A172 (cell line): ENCODE data around the gene PSENEN. TPM values are rescaled to one million over a fixed set of nuclear protein-coding genes. Genes with fewer than 3 reads are reported as not detected.
"Not testable (repeated sequence)": the region's sequence is repeated elsewhere in the genome, so short reads cannot be mapped to it uniquely, and the experiment has no call there.

Source experiments
- DNase-seq: peaks from one replicate; pipeline ENCODE4 v3.0.0-alpha.2; 2015; ENCODE audit warnings: low spot score
- total RNA-seq: library from RNA; depleted of rRNA; stranded (reverse); fragments of >200 nt; shearing (Covaris generic); gene quantifications from 2 replicates; pipeline ENCODE4 v1.2.3, GENCODE V29; 2014; rRNA removed

The PSENEN gene
- total RNA-seq, 1 experiment from 2014 or later = 37.1 TPM

- no peak for DNase-seq
These were observed 42.9 kb downstream of the PSENEN start for GRCh38 chr19:35788205-35788960.

- no peak for DNase-seq
These were observed 43.9 kb downstream of the PSENEN start for GRCh38 chr19:35789195-35789977.

GRCh38 chr19:35789978-35790944 is 44.8 kb downstream of the PSENEN start:
- DNase-seq = no peak

GRCh38 chr19:35790981-35791813 is 45.7 kb downstream of the PSENEN start:
- no peak for DNase-seq

- DNase-seq = no peak
These were observed 46.4 kb downstream of the PSENEN start for GRCh38 chr19:35791814-35792279.

- DNase-seq = no peak
These were observed 46.9 kb downstream of the PSENEN start for GRCh38 chr19:35792312-35792711.

- DNase-seq = no peak
These were observed 47.4 kb downstream of the PSENEN start for GRCh38 chr19:35792888-35793287.

GRCh38 chr19:35793381-35794165 is 48.1 kb downstream of the PSENEN start:
- peak; percentile 24 for DNase-seq

GRCh38 chr19:35795564-35795963 is 50.1 kb downstream of the PSENEN start:
- not testable (repeated sequence) for DNase-seq

Other genes with a start within 250 kb of the PSENEN start
- 4.0 and 4.4 TPM in 2 replicates for gene DMKN, start 232.0 kb upstream of the PSENEN start, total RNA-seq
- not detected in 2 replicates for gene SBSN, start 217.3 kb upstream of the PSENEN start, total RNA-seq
- not detected in 2 replicates for gene GAPDHS, start 212.2 kb upstream of the PSENEN start, total RNA-seq
- 167 and 204 TPM in 2 replicates for gene TMEM147, start 200.0 kb upstream of the PSENEN start, total RNA-seq
- not detected in 2 replicates for gene ATP4A, start 182.0 kb upstream of the PSENEN start, total RNA-seq
- gene PMIS2, start 159.5 kb upstream of the PSENEN start, total RNA-seq = not detected in 2 replicates
- 17.6 and 18.9 TPM in 2 replicates for gene HAUS5, start 132.9 kb upstream of the PSENEN start, total RNA-seq
- 105 and 110 TPM in 2 replicates for gene RBM42, start 116.6 kb upstream of the PSENEN start, total RNA-seq
- gene ETV2, start 103.9 kb upstream of the PSENEN start, total RNA-seq = 0.12 and 1.4 TPM in 2 replicates
- gene COX6B1, start 97.3 kb upstream of the PSENEN start, total RNA-seq = 483 and 1,012 TPM in 2 replicates
- 0.17 TPM in 1 of 2 replicates, not detected in the other for gene UPK1A, start 79.1 kb upstream of the PSENEN start, total RNA-seq
- not detected in 2 replicates for gene ZBTB32, start 41.1 kb upstream of the PSENEN start, total RNA-seq
- 8.0 and 9.6 TPM in 2 replicates for gene KMT2B, start 27.6 kb upstream of the PSENEN start, total RNA-seq
- 5.3 and 22.0 TPM in 2 replicates for gene IGFLR1, start 3.2 kb upstream of the PSENEN start, total RNA-seq
- gene U2AF1L4, start 233 bp upstream of the PSENEN start, total RNA-seq = 6.9 and 18.0 TPM in 2 replicates
- 13.8 and 16.4 TPM in 2 replicates for gene LIN37, start 2.9 kb downstream of the PSENEN start, total RNA-seq
- gene HSPB6, start 11.4 kb downstream of the PSENEN start, total RNA-seq = 0.07 and 0.72 TPM in 2 replicates
- gene PROSER3, start 12.5 kb downstream of the PSENEN start, total RNA-seq = 5.7 and 7.0 TPM in 2 replicates
- gene ARHGAP33, start 29.9 kb downstream of the PSENEN start, total RNA-seq = 2.8 and 7.8 TPM in 2 replicates
- not detected in 2 replicates for gene PRODH2, start 67.2 kb downstream of the PSENEN start, total RNA-seq
- not detected in 2 replicates for gene NPHS1, start 106.9 kb downstream of the PSENEN start, total RNA-seq
- gene KIRREL2, start 111.3 kb downstream of the PSENEN start, total RNA-seq = 0.62 and 0.83 TPM in 2 replicates
- gene APLP1, start 122.9 kb downstream of the PSENEN start, total RNA-seq = 39.8 and 52.5 TPM in 2 replicates
- 1.7 and 2.3 TPM in 2 replicates for gene NFKBID, start 154.9 kb downstream of the PSENEN start, total RNA-seq
- 0.69 TPM in 1 of 2 replicates, not detected in the other for gene HCST, start 156.9 kb downstream of the PSENEN start, total RNA-seq
- not detected in 2 replicates for gene TYROBP, start 162.6 kb downstream of the PSENEN start, total RNA-seq
- 4.6 and 8.2 TPM in 2 replicates for gene LRFN3, start 190.7 kb downstream of the PSENEN start, total RNA-seq
- gene SDHAF1, start 249.5 kb downstream of the PSENEN start, total RNA-seq = 20.4 and 24.6 TPM in 2 replicates